Duodenal mucosa (tissue), 2 donors: ENCODE results near the gene SYTL5.

Experiments used
- H3K27ac ChIP-seq: one replicate; pipeline ENCODE4 v1.7.0; 2013; ENCODE audit warnings: low read depth, low read length
- H3K27me3 ChIP-seq, 2 donors: one replicate each; pipeline ENCODE4 v1.7.0; 2013; ENCODE audit warnings: low read length in 2 of 2, control low read depth in 1 of 2; ENCODE audit not compliant: insufficient read depth in 2 of 2, control insufficient read depth in 1 of 2
- H3K36me3 ChIP-seq, 2 donors: one replicate each; pipeline ENCODE4 v1.7.0; 2013; ENCODE audit warnings: low read length in 2 of 2, control low read depth in 1 of 2; ENCODE audit not compliant: insufficient read depth in 2 of 2, control insufficient read depth in 1 of 2
- H3K4me1 ChIP-seq, 2 donors: one replicate each; pipeline ENCODE4 v1.7.0; 2013; ENCODE audit warnings: low read length in 2 of 2, control low read depth in 1 of 2; ENCODE audit not compliant: insufficient read depth in 2 of 2, control insufficient read depth in 1 of 2
- H3K4me3 ChIP-seq, 2 donors: one replicate each; pipeline ENCODE4 v1.7.0; 2013; ENCODE audit warnings: low read length in 2 of 2, low read depth in 1 of 2
- H3K9ac ChIP-seq, 2 donors: one replicate each; pipeline ENCODE4 v1.7.0; 2013; ENCODE audit warnings: low read length in 2 of 2, low read depth in 1 of 2
- H3K9me3 ChIP-seq, 2 donors: one replicate each; pipeline ENCODE4 v1.7.0; 2013; ENCODE audit warnings: low read length in 2 of 2, control low read depth in 1 of 2; ENCODE audit not compliant: control insufficient read depth in 1 of 2

SYTL5 gene

GRCh38 chrX:38009641-38010040 is 3.3 kb downstream of the SYTL5 start:
- Histone ChIP-seq H3K9ac (no peak overlapping the region), H3K27me3 (no peaks in the 10 kb centered on the region), H3K4me1 (no peaks in the 10 kb centered on the region), H3K27ac (no peak overlapping the region), H3K36me3 (no peaks in the 10 kb centered on the region), H3K9me3 (no peaks in the 10 kb centered on the region), H3K4me3 (no peak overlapping the region)

- Histone ChIP-seq H3K27me3 (no peaks in the 10 kb centered on the region), H3K27ac (no peak overlapping the region), H3K4me3 (no peak overlapping the region), H3K9me3 (no peaks in the 10 kb centered on the region), H3K4me1 (no peaks in the 10 kb centered on the region), H3K36me3 (no peaks in the 10 kb centered on the region), H3K9ac (no peak overlapping the region)
These were observed 12.5 kb downstream of the SYTL5 start for GRCh38 chrX:38018766-38019425.

GRCh38 chrX:38028300-38028699 is 21.9 kb downstream of the SYTL5 start:
- Histone ChIP-seq H3K4me3 (no peak overlapping the region), H3K27ac (no peak overlapping the region), H3K36me3 (no peaks in the 10 kb centered on the region), H3K9ac (no peak overlapping the region), H3K4me1 (no peaks in the 10 kb centered on the region), H3K9me3 (no peaks in the 10 kb centered on the region), H3K27me3 (no peaks in the 10 kb centered on the region)

GRCh38 chrX:38036466-38036865 is 30.1 kb downstream of the SYTL5 start:
- no peaks in the 10 kb centered on the region for H3K4me1 ChIP-seq
- no peak overlapping the region for H3K4me3 ChIP-seq
- H3K27ac ChIP-seq, result no peak overlapping the region
- no peaks in the 10 kb centered on the region for H3K27me3 ChIP-seq
- H3K9me3 ChIP-seq, result no peaks in the 10 kb centered on the region
- H3K36me3 ChIP-seq, result no peaks in the 10 kb centered on the region
- H3K9ac ChIP-seq, result no peak overlapping the region

- H3K36me3 ChIP-seq, result no peaks in the 10 kb centered on the region
These were observed 32.1 kb downstream of the SYTL5 start for GRCh38 chrX:38038501-38038900.

GRCh38 chrX:38041237-38041636 is 34.9 kb downstream of the SYTL5 start:
- Histone ChIP-seq H3K27me3 (no peaks in the 10 kb centered on the region), H3K9me3 (no peaks in the 10 kb centered on the region), H3K36me3 (no peaks in the 10 kb centered on the region), H3K9ac (no peak overlapping the region), H3K4me1 (no peaks in the 10 kb centered on the region), H3K4me3 (no peak overlapping the region), H3K27ac (no peak overlapping the region)

More at GRCh38 chrX:38038501-38038900, 32.1 kb downstream of the SYTL5 start:
- no peak overlapping the region for H3K4me3 ChIP-seq
- H3K9me3 ChIP-seq, result no peaks in the 10 kb centered on the region
- H3K9ac ChIP-seq, result no peak overlapping the region
- H3K27me3 ChIP-seq, result no peaks in the 10 kb centered on the region
- H3K27ac ChIP-seq, result no peak overlapping the region
- H3K4me1 ChIP-seq, result no peaks in the 10 kb centered on the region

GRCh38 chrX:38044701-38045100 is 38.3 kb downstream of the SYTL5 start:
- Histone ChIP-seq H3K9me3 (no peaks in the 10 kb centered on the region), H3K36me3 (no peaks in the 10 kb centered on the region)

GRCh38 chrX:38045538-38046096 is 39.3 kb downstream of the SYTL5 start:
- H3K4me1 ChIP-seq, result no peaks in the 10 kb centered on the region
- H3K27ac ChIP-seq, result no peak overlapping the region
- no peak overlapping the region for H3K4me3 ChIP-seq
- no peaks in the 10 kb centered on the region for H3K9me3 ChIP-seq
- no peaks in the 10 kb centered on the region for H3K27me3 ChIP-seq
- no peak overlapping the region for H3K9ac ChIP-seq
- no peaks in the 10 kb centered on the region for H3K36me3 ChIP-seq

More at GRCh38 chrX:38044701-38045100, 38.3 kb downstream of the SYTL5 start:
- H3K4me1 ChIP-seq, result no peaks in the 10 kb centered on the region
- H3K9ac ChIP-seq, result no peak overlapping the region
- no peak overlapping the region for H3K4me3 ChIP-seq
- H3K27ac ChIP-seq, result no peak overlapping the region
- no peaks in the 10 kb centered on the region for H3K27me3 ChIP-seq

- Histone ChIP-seq H3K4me3 (no peak overlapping the region), H3K9ac (no peak overlapping the region), H3K9me3 (no peaks in the 10 kb centered on the region), H3K36me3 (no peaks in the 10 kb centered on the region), H3K4me1 (no peaks in the 10 kb centered on the region), H3K27ac (no peak overlapping the region), H3K27me3 (no peaks in the 10 kb centered on the region)
These were observed 42.5 kb downstream of the SYTL5 start for GRCh38 chrX:38048886-38049285.

- H3K36me3 ChIP-seq, result no peaks in the 10 kb centered on the region
These were observed 44.5 kb downstream of the SYTL5 start for GRCh38 chrX:38050806-38051205.

More at GRCh38 chrX:38050806-38051205, 44.5 kb downstream of the SYTL5 start:
- H3K9ac ChIP-seq, result no peak overlapping the region
- no peaks in the 10 kb centered on the region for H3K4me1 ChIP-seq
- H3K27me3 ChIP-seq, result no peaks in the 10 kb centered on the region
- no peak overlapping the region for H3K4me3 ChIP-seq
- H3K27ac ChIP-seq, result no peak overlapping the region
- no peaks in the 10 kb centered on the region for H3K9me3 ChIP-seq
